Gastroesophageal sphincter (tissue), 3 donors: ENCODE results near the gene FOXN3.

Experiments used
- CTCF ChIP-seq, 4 experiments: fragments of 200-600 bp in 2 of 4; fragments of 450-650 bp in 2 of 4; sonication (generic) in 1 of 4; IDR thresholded peaks; one replicate each; pipeline ENCODE4 v1.5.1; 2017 to 2019; ENCODE audit warnings: antibody characterized with exemption in 4 of 4, mild to moderate bottlenecking in 2 of 4, moderate library complexity in 2 of 4
- EP300 ChIP-seq: sonication (generic); formaldehyde crosslinking; IDR thresholded peaks from one replicate; pipeline ENCODE4 v1.6.1; 2017; ENCODE audit warnings: antibody characterized with exemption, mild to moderate bottlenecking
- POLR2A ChIP-seq, 2 donors: fragments of 450-650 bp; IDR thresholded peaks; one replicate each; pipeline ENCODE4 v1.6.1; 2017; ENCODE audit warnings: antibody characterized with exemption in 2 of 2, mild to moderate bottlenecking in 2 of 2, moderate library complexity in 1 of 2
- POLR2AphosphoS5 ChIP-seq: sonication (generic); formaldehyde crosslinking; IDR thresholded peaks from one replicate; pipeline ENCODE4 v1.6.1; 2017; ENCODE audit warnings: antibody characterized with exemption

GRCh38 chr14:89407856-89408255 is 9.2 kb downstream of the FOXN3 start:
- TF ChIP-seq CTCF (IDR thresholded peaks at IDR 0.05) (no peak), POLR2A (IDR thresholded peaks at IDR 0.05) (no peak), EP300 (no peak), POLR2AphosphoS5 (no peak)
